ENCODE results near the gene MOB3A.

- TF ChIP-seq CTCF (IDR thresholded peaks at IDR 0.05) (no peak), POLR2A (IDR thresholded peaks at IDR 0.05) (no peak)
Observed at GRCh38 chr19:2112516-2113320, 16.6 kb upstream of the MOB3A start.

Measured in body of pancreas (tissue), 4 donors.